OCI-LY3 (cell line): ENCODE results near the gene GSDME.

ENCODE experiments used
- EZH2phosphoT487 ChIP-seq: fragments of 200-600 bp; shearing (Covaris generic); IDR thresholded peaks from 2 replicates; pipeline ENCODE4 v1.6.1; 2018; ENCODE audit warnings: antibody characterized with exemption, mixed run types, low read depth
- TF ChIP-seq, protein P1 (sequence below): fragments of 200-600, 300-600 bp; sonication (generic); IDR thresholded peaks from 2 replicates; pipeline ENCODE4 v1.5.1; 2014; ENCODE audit warnings: antibody characterized with exemption, low read length, low read depth

DNA sequence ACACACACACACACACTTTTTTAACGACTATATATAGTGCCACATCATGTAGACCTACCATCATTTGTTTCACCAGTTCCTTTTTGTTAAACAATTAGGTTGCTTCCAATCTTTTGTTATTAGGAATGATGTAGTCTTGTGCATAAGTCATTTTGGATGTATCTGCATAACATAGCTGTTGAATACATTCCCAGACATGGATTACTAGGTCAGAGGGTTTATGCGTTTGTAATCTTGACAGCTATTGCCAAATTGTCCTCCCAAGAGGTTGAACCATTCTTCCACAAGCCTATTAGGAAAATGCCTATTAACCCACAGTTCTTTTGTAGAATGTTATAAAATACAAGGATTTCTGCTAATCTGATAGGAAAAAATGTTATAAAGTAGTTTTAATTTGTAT, 96.7 kb downstream of the GSDME start:
- TF ChIP-seq, protein P1, sequence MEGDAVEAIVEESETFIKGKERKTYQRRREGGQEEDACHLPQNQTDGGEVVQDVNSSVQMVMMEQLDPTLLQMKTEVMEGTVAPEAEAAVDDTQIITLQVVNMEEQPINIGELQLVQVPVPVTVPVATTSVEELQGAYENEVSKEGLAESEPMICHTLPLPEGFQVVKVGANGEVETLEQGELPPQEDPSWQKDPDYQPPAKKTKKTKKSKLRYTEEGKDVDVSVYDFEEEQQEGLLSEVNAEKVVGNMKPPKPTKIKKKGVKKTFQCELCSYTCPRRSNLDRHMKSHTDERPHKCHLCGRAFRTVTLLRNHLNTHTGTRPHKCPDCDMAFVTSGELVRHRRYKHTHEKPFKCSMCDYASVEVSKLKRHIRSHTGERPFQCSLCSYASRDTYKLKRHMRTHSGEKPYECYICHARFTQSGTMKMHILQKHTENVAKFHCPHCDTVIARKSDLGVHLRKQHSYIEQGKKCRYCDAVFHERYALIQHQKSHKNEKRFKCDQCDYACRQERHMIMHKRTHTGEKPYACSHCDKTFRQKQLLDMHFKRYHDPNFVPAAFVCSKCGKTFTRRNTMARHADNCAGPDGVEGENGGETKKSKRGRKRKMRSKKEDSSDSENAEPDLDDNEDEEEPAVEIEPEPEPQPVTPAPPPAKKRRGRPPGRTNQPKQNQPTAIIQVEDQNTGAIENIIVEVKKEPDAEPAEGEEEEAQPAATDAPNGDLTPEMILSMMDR: no peak
- no peak for TF ChIP-seq EZH2phosphoT487
